ENCODE data around the gene IL17D. TPM values are rescaled to one million over a fixed set of nuclear protein-coding genes. Genes with fewer than 3 reads are reported as not detected.
"Not testable (repeated sequence)": the region's sequence is repeated elsewhere in the genome, so short reads cannot be mapped to it uniquely, and the experiment has no call there.

IL17D gene
- total RNA-seq, 1 donor from 2014 or later = 1.3 TPM

DNA sequence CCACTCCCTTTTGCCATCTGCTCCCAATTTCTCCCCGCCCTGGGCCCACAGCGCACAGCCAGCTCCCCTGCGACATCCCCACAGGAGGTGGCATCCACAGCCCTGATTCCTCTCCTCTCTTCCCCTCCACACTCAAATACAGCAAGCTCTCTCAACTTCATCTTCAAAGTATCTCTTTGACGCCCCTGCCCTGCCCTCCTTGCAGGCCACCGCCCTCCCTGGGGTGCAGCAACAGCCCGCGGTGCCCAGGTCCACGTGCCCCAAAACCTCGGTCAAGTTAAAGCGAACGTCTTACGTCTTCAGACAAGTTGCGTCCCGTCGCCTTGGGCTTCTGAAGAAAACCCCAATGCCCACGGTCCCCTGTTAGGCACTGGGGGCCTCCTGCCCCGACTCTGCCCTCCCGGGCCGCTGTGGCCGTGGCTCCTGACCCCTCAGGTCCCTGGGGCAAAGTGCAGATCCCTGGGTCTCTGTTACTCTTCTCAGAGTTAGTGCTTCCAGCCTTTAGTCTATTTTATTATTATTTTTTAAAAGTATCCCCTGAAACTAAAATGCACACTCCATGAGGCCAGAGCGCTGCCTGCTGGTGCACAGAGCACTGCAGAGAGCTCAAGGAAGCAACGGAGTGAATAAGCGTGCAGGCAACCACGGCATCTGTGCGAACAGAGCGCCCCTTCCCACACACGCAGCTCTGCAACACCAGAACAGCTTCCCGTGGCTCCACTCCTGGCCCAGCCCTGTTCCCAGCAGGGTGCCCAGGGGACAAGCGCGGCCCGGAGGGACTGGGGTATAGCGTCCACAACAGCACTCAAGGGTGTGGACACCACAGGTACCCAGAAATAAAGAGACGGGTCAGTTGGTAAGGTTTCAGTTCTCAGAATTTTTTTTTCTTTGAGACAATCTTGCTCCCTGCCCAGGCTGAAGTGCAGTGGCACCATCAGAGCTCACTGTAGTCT is 26.4 kb downstream of the IL17D start:
- no peak for DNase-seq
- H3K27ac Mint-ChIP-seq (ENCODE audit: unreplicated experiment) = no peak overlapping the region
- H3K27me3 Mint-ChIP-seq (ENCODE audit: unreplicated experiment) = peaks cover 3% of the 10 kb centered on the region
- no peak overlapping the region for H3K4me3 Mint-ChIP-seq (ENCODE audit: unreplicated experiment)
- no peaks in the 10 kb centered on the region for H3K36me3 Mint-ChIP-seq (ENCODE audit: unreplicated experiment)
- TF ChIP-seq, protein P1, sequence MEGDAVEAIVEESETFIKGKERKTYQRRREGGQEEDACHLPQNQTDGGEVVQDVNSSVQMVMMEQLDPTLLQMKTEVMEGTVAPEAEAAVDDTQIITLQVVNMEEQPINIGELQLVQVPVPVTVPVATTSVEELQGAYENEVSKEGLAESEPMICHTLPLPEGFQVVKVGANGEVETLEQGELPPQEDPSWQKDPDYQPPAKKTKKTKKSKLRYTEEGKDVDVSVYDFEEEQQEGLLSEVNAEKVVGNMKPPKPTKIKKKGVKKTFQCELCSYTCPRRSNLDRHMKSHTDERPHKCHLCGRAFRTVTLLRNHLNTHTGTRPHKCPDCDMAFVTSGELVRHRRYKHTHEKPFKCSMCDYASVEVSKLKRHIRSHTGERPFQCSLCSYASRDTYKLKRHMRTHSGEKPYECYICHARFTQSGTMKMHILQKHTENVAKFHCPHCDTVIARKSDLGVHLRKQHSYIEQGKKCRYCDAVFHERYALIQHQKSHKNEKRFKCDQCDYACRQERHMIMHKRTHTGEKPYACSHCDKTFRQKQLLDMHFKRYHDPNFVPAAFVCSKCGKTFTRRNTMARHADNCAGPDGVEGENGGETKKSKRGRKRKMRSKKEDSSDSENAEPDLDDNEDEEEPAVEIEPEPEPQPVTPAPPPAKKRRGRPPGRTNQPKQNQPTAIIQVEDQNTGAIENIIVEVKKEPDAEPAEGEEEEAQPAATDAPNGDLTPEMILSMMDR (IDR thresholded peaks at IDR 0.05; ENCODE audit: partially characterized antibody, unreplicated experiment) = no peak
- peaks cover 2% of the 10 kb centered on the region for H3K4me1 Mint-ChIP-seq (ENCODE audit: low read depth, unreplicated experiment)
- H3K9me3 Mint-ChIP-seq (ENCODE audit: unreplicated experiment) = peaks cover 4% of the 10 kb centered on the region

GRCh38 chr13:20738616-20739015 is 35.1 kb downstream of the IL17D start:
- TF ChIP-seq, protein P1 (IDR thresholded peaks at IDR 0.05; ENCODE audit: partially characterized antibody, unreplicated experiment) = no peak
- peaks cover 6% of the 10 kb centered on the region for H3K36me3 Mint-ChIP-seq (ENCODE audit: unreplicated experiment)
- H3K9me3 Mint-ChIP-seq (ENCODE audit: unreplicated experiment) = peaks cover 2% of the 10 kb centered on the region
- no peak overlapping the region for H3K4me3 Mint-ChIP-seq (ENCODE audit: unreplicated experiment)
- no peak overlapping the region for H3K27ac Mint-ChIP-seq (ENCODE audit: unreplicated experiment)
- no peak for DNase-seq
- H3K27me3 Mint-ChIP-seq (ENCODE audit: unreplicated experiment) = peaks cover 5% of the 10 kb centered on the region
- H3K4me1 Mint-ChIP-seq (ENCODE audit: low read depth, unreplicated experiment) = no peaks in the 10 kb centered on the region

GRCh38 chr13:20740021-20740420 is 36.5 kb downstream of the IL17D start:
- Mint-ChIP-seq H3K27me3 (ENCODE audit: unreplicated experiment) (peaks cover 5% of the 10 kb centered on the region), H3K4me3 (ENCODE audit: unreplicated experiment) (no peak overlapping the region), H3K4me1 (ENCODE audit: low read depth, unreplicated experiment) (no peaks in the 10 kb centered on the region), H3K36me3 (ENCODE audit: unreplicated experiment) (peaks cover 6% of the 10 kb centered on the region), H3K9me3 (ENCODE audit: unreplicated experiment) (peaks cover 4% of the 10 kb centered on the region), H3K27ac (ENCODE audit: unreplicated experiment) (no peak overlapping the region)
- TF ChIP-seq, protein P1 (IDR thresholded peaks at IDR 0.05; ENCODE audit: partially characterized antibody, unreplicated experiment) = no peak
- no peak for DNase-seq

GRCh38 chr13:20743830-20744404 is 40.4 kb downstream of the IL17D start:
- H3K27me3 Mint-ChIP-seq (ENCODE audit: unreplicated experiment); H3K27ac Mint-ChIP-seq (ENCODE audit: unreplicated experiment); H3K9me3 Mint-ChIP-seq (ENCODE audit: unreplicated experiment); H3K36me3 Mint-ChIP-seq (ENCODE audit: unreplicated experiment); DNase-seq; H3K4me1 Mint-ChIP-seq (ENCODE audit: low read depth, unreplicated experiment); H3K4me3 Mint-ChIP-seq (ENCODE audit: unreplicated experiment): not testable (repeated sequence)

DNA sequence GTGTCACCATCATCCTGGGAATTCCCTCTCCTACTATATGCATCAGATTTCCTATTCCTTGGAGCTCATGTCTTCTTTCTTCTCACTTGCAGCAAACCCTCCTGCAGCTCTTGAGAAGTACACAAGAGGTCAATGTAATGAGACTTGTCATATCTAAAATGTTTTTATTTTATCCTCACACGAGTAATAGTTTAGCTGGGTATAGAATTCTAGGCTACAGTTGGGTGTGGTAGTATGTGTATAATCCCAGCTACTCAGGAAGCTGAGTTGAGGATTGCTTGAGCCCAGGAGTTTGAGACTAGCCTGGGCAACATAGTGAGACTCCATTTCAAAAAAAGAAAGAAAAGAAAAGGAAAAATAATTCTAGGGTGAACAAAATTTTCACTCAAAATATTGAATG is 45.9 kb downstream of the IL17D start:
- TF ChIP-seq, protein P1 (IDR thresholded peaks at IDR 0.05; ENCODE audit: partially characterized antibody, unreplicated experiment) = no peak
- H3K9me3 Mint-ChIP-seq (ENCODE audit: unreplicated experiment) = peaks cover 7% of the 10 kb centered on the region
- no peaks in the 10 kb centered on the region for H3K4me1 Mint-ChIP-seq (ENCODE audit: low read depth, unreplicated experiment)
- DNase-seq = no peak
- no peaks in the 10 kb centered on the region for H3K27me3 Mint-ChIP-seq (ENCODE audit: unreplicated experiment)
- peaks cover 16% of the 10 kb centered on the region for H3K36me3 Mint-ChIP-seq (ENCODE audit: unreplicated experiment)
- H3K4me3 Mint-ChIP-seq (ENCODE audit: unreplicated experiment) = no peak overlapping the region
- no peak overlapping the region for H3K27ac Mint-ChIP-seq (ENCODE audit: unreplicated experiment)
